ENCODE data around the gene TAF11.
"Not testable (repeated sequence)": the region's sequence is repeated elsewhere in the genome, so short reads cannot be mapped to it uniquely, and the experiment has no call there.

TAF11 gene

GRCh38 chr6:34858681-34859080 lies 29.2 kb downstream of the TAF11 start:
- Mint-ChIP-seq H3K27me3 (no peaks in the 10 kb centered on the region), H3K9me3 (no peaks in the 10 kb centered on the region), H3K4me1 (no peaks in the 10 kb centered on the region), H3K4me3 (no peak overlapping the region), H3K27ac (no peak overlapping the region), H3K36me3 (peaks cover 1% of the 10 kb centered on the region)

GRCh38 chr6:34855463-34855862 lies 32.4 kb downstream of the TAF11 start:
- H3K9me3 Mint-ChIP-seq: no peaks in the 10 kb centered on the region

GRCh38 chr6:34852406-34853085 lies 35.3 kb downstream of the TAF11 start:
- Mint-ChIP-seq H3K36me3 (peaks cover 18% of the 10 kb centered on the region), H3K4me1 (peaks cover 4% of the 10 kb centered on the region)

More at GRCh38 chr6:34855463-34855862, 32.4 kb downstream of the TAF11 start:
- Mint-ChIP-seq H3K4me3 (no peak overlapping the region), H3K27me3 (no peaks in the 10 kb centered on the region), H3K4me1 (no peaks in the 10 kb centered on the region), H3K27ac (no peak overlapping the region), H3K36me3 (peaks cover 6% of the 10 kb centered on the region)

GRCh38 chr6:34851361-34851760 lies 36.5 kb downstream of the TAF11 start:
- Mint-ChIP-seq H3K4me1 (peaks cover 4% of the 10 kb centered on the region), H3K27me3 (no peaks in the 10 kb centered on the region), H3K9me3 (no peaks in the 10 kb centered on the region), H3K4me3 (no peak overlapping the region), H3K27ac (no peak overlapping the region), H3K36me3 (peaks cover 21% of the 10 kb centered on the region)

More at GRCh38 chr6:34852406-34853085, 35.3 kb downstream of the TAF11 start:
- H3K27ac Mint-ChIP-seq: no peak overlapping the region
- no peak overlapping the region for H3K4me3 Mint-ChIP-seq
- H3K27me3 Mint-ChIP-seq: no peaks in the 10 kb centered on the region
- H3K9me3 Mint-ChIP-seq: no peaks in the 10 kb centered on the region

GRCh38 chr6:34849066-34849465 lies 38.8 kb downstream of the TAF11 start:
- H3K27ac Mint-ChIP-seq, H3K9me3 Mint-ChIP-seq, H3K4me1 Mint-ChIP-seq, H3K27me3 Mint-ChIP-seq, H3K4me3 Mint-ChIP-seq: not testable (repeated sequence)
- peaks cover 23% of the 10 kb centered on the region for H3K36me3 Mint-ChIP-seq

- no peaks in the 10 kb centered on the region for H3K27me3 Mint-ChIP-seq
- H3K27ac Mint-ChIP-seq: peak overlapping the region; percentile 8
- H3K9me3 Mint-ChIP-seq: no peaks in the 10 kb centered on the region
- H3K4me3 Mint-ChIP-seq: no peak overlapping the region
- peaks cover 14% of the 10 kb centered on the region for H3K36me3 Mint-ChIP-seq
- H3K4me1 Mint-ChIP-seq: peaks cover 6% of the 10 kb centered on the region
These were observed 48.0 kb downstream of the TAF11 start for GRCh38 chr6:34839666-34840352.

- Mint-ChIP-seq H3K36me3 (peaks cover 12% of the 10 kb centered on the region), H3K27me3 (no peaks in the 10 kb centered on the region), H3K27ac (no peak overlapping the region), H3K9me3 (no peaks in the 10 kb centered on the region), H3K4me1 (peaks cover 6% of the 10 kb centered on the region), H3K4me3 (no peak overlapping the region)
These were observed 50.3 kb downstream of the TAF11 start for GRCh38 chr6:34837528-34837927.

GRCh38 chr6:34836451-34836850 lies 51.4 kb downstream of the TAF11 start:
- H3K27me3 Mint-ChIP-seq: no peaks in the 10 kb centered on the region
- H3K4me1 Mint-ChIP-seq: peaks cover 6% of the 10 kb centered on the region
- H3K9me3 Mint-ChIP-seq: no peaks in the 10 kb centered on the region
- H3K4me3 Mint-ChIP-seq: no peak overlapping the region
- H3K36me3 Mint-ChIP-seq: peaks cover 12% of the 10 kb centered on the region
- no peak overlapping the region for H3K27ac Mint-ChIP-seq

GRCh38 chr6:34836008-34836407 lies 51.8 kb downstream of the TAF11 start:
- peaks cover 6% of the 10 kb centered on the region for H3K4me1 Mint-ChIP-seq
- H3K9me3 Mint-ChIP-seq: no peaks in the 10 kb centered on the region
- peaks cover 12% of the 10 kb centered on the region for H3K36me3 Mint-ChIP-seq
- H3K27me3 Mint-ChIP-seq: no peaks in the 10 kb centered on the region
- H3K27ac Mint-ChIP-seq: no peak overlapping the region
- H3K4me3 Mint-ChIP-seq: no peak overlapping the region

- Mint-ChIP-seq H3K27me3 (no peaks in the 10 kb centered on the region), H3K9me3 (no peaks in the 10 kb centered on the region), H3K36me3 (peaks cover 14% of the 10 kb centered on the region), H3K4me1 (peaks cover 6% of the 10 kb centered on the region), H3K4me3 (no peak overlapping the region), H3K27ac (no peak overlapping the region)
These were observed 52.9 kb downstream of the TAF11 start for GRCh38 chr6:34834789-34835518.

GRCh38 chr6:34832942-34833341 lies 54.9 kb downstream of the TAF11 start:
- H3K4me1 Mint-ChIP-seq: no peaks in the 10 kb centered on the region
- H3K27ac Mint-ChIP-seq: no peak overlapping the region
- no peak overlapping the region for H3K4me3 Mint-ChIP-seq
- H3K36me3 Mint-ChIP-seq: peaks cover 10% of the 10 kb centered on the region
- no peaks in the 10 kb centered on the region for H3K9me3 Mint-ChIP-seq
- H3K27me3 Mint-ChIP-seq: no peaks in the 10 kb centered on the region

GRCh38 chr6:34829137-34829536 lies 58.7 kb downstream of the TAF11 start:
- no peak overlapping the region for H3K27ac Mint-ChIP-seq
- no peaks in the 10 kb centered on the region for H3K4me1 Mint-ChIP-seq
- peaks cover 16% of the 10 kb centered on the region for H3K36me3 Mint-ChIP-seq
- H3K9me3 Mint-ChIP-seq: no peaks in the 10 kb centered on the region
- H3K4me3 Mint-ChIP-seq: no peak overlapping the region
- H3K27me3 Mint-ChIP-seq: no peaks in the 10 kb centered on the region

Data from activated naive CD4-positive, alpha-beta T cell treated with anti-CD3 and anti-CD28 coated beads, Interleukin-2, amount 50 U/mL, for 24 hours (primary cell).